ENCODE results near the gene WNT7A.

- no peak for TF ChIP-seq POLR2A (IDR thresholded peaks at IDR 0.05)
- no peak for TF ChIP-seq CTCF (IDR thresholded peaks at IDR 0.05)
Observed at GRCh38 chr3:13876451-13877100, 3.3 kb downstream of the WNT7A start.
